Measurements from ENCODE around the gene ZNF200.

GRCh38 chr16:3180445-3180878 is 54.5 kb downstream of the ZNF200 start:
- no peak for TF ChIP-seq CTCF (IDR thresholded peaks at IDR 0.05; ENCODE audit: extremely low read depth in 1 of 2, insufficient read depth in 1 of 2, low read depth in 1 of 2, low read length in 2 of 2)
- no peak for TF ChIP-seq POLR2A (IDR thresholded peaks at IDR 0.05; ENCODE audit: low read depth, low read length)
- no peak for TF ChIP-seq MAX (IDR thresholded peaks at IDR 0.05; ENCODE audit: insufficient read depth, insufficient read length)
- TF ChIP-seq EZH2 (IDR thresholded peaks at IDR 0.05; ENCODE audit: borderline replicate concordance, low read depth, low read length, severe bottlenecking), result no peak
- no peak for TF ChIP-seq POLR2AphosphoS5 (IDR thresholded peaks at IDR 0.05; ENCODE audit: insufficient read depth, low read depth, low read length)
- TF ChIP-seq FOS (IDR thresholded peaks at IDR 0.05; ENCODE audit: borderline replicate concordance, insufficient read depth, low read length), result no peak
- no peak for TF ChIP-seq MYC (IDR thresholded peaks at IDR 0.05; ENCODE audit: low read depth, low read length)

All from endothelial cell of umbilical vein (primary cell).